Measurements from ENCODE around the gene BCL11A. TPM values are rescaled to one million over a fixed set of nuclear protein-coding genes. Genes with fewer than 3 reads are reported as not detected.
A peak's percentile ranks its signal among the peaks of the same experiment; 100 is the strongest.

BCL11A gene
- polyA plus RNA-seq, 1 donor (not counting 4 experiments of a cell fraction or from before 2014, with no cell fraction given): 5.0 TPM

DNA sequence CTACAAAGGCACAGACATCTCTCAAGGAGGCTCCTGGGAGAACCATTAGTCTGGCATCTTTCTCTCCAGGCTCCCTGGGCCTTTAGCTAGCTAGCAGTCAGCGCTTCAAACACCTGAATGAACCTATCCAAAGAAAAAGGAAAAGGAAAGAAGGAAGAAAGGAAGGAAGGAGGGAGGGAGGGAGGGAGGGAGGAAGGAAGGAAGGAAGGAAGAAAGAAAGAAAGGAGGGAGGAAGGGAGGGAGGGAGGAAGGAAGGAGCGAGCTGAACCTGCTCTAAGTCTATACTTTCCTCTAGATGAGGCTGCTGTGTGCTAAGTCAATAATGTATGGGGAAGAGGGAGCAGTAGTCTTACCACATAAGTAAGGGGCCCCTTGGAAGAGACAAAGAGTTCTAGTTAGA, 5.1 kb upstream of the BCL11A start:
- Histone ChIP-seq H3K27me3 (ENCODE audit: control insufficient read depth, extremely low read depth, insufficient read depth, low read length) (peaks cover 14% of the 10 kb centered on the region), H3K4me1 (ENCODE audit: control insufficient read depth, extremely low read depth, insufficient read depth, low read length) (peaks cover 13% of the 10 kb centered on the region), H3K4me3 (ENCODE audit: control insufficient read depth in 2 of 3, extremely low read depth in 1 of 3, insufficient read depth in 2 of 3, low read depth in 1 of 3, low read length in 3 of 3) (no peak overlapping the region), H3K36me3 (ENCODE audit: control insufficient read depth in 2 of 2, extremely low read depth in 1 of 2, insufficient read depth in 2 of 2, low read length in 2 of 2) (no peaks in the 10 kb centered on the region), H3K9ac (ENCODE audit: control insufficient read depth, extremely low read depth, insufficient read depth, low read length) (no peak overlapping the region), H3K9me3 (ENCODE audit: control insufficient read depth, low read depth, low read length) (no peaks in the 10 kb centered on the region), H2AFZ (ENCODE audit: control insufficient read depth, low read length) (no peak overlapping the region), H3K4me2 (ENCODE audit: control insufficient read depth, extremely low read depth, insufficient read depth, low read depth, low read length) (no peak overlapping the region), H3K27ac (ENCODE audit: control insufficient read depth, insufficient read depth, low read length) (no peak overlapping the region), H3K9me1 (ENCODE audit: control insufficient read depth, extremely low read depth, insufficient read depth, low read length) (no peaks in the 10 kb centered on the region), H4K20me1 (ENCODE audit: control insufficient read depth, extremely low read depth, insufficient read depth, low read length) (no peaks in the 10 kb centered on the region), H3K79me2 (ENCODE audit: control insufficient read depth, insufficient read depth, low read length) (no peaks in the 10 kb centered on the region)
- dilution Hi-C loops (cut with MboI; ENCODE audit: extremely low pct_ligation_motif_present, low sequenced_read_pairs): no loop called here
- FAIRE-seq: no peak
- DNase-seq (ENCODE audit: low read depth, low spot score): no peak
- no peak for TF ChIP-seq CTCF (optimal IDR thresholded peaks at IDR 0.05 in 1 of 3, IDR thresholded peaks at IDR 0.05 in 1 of 3, conservative IDR thresholded peaks at IDR 0.05 in 1 of 3; ENCODE audit: extremely low read depth in 1 of 3, insufficient read depth in 2 of 3, low read length in 3 of 3)

GRCh38 chr2:60557486-60557864, 4.0 kb upstream of the BCL11A start:
- Histone ChIP-seq H2AFZ (ENCODE audit: control insufficient read depth, low read length) (peak overlapping the region; percentile 28), H3K4me3 (ENCODE audit: control insufficient read depth in 2 of 3, extremely low read depth in 1 of 3, insufficient read depth in 2 of 3, low read depth in 1 of 3, low read length in 3 of 3) (peak overlapping the region in 2 of 3 experiments; percentile 20 to 62)

More at GRCh38 chr2:60557486-60557864, 4.0 kb upstream of the BCL11A start:
- peaks cover 14% of the 10 kb centered on the region for H3K27me3 ChIP-seq (ENCODE audit: control insufficient read depth, extremely low read depth, insufficient read depth, low read length)
- no peaks in the 10 kb centered on the region for H3K9me3 ChIP-seq (ENCODE audit: control insufficient read depth, low read depth, low read length)
- no peaks in the 10 kb centered on the region for H3K36me3 ChIP-seq (ENCODE audit: control insufficient read depth in 2 of 2, extremely low read depth in 1 of 2, insufficient read depth in 2 of 2, low read length in 2 of 2)
- peak overlapping the region; percentile 78 for H3K4me2 ChIP-seq (ENCODE audit: control insufficient read depth, extremely low read depth, insufficient read depth, low read depth, low read length)
- no peaks in the 10 kb centered on the region for H3K9me1 ChIP-seq (ENCODE audit: control insufficient read depth, extremely low read depth, insufficient read depth, low read length)
- FAIRE-seq (no peak), DNase-seq (ENCODE audit: low read depth, low spot score) (no peak)
- no peaks in the 10 kb centered on the region for H4K20me1 ChIP-seq (ENCODE audit: control insufficient read depth, extremely low read depth, insufficient read depth, low read length)
- H3K9ac ChIP-seq (ENCODE audit: control insufficient read depth, extremely low read depth, insufficient read depth, low read length): no peak overlapping the region
- H3K79me2 ChIP-seq (ENCODE audit: control insufficient read depth, insufficient read depth, low read length): peaks cover 5% of the 10 kb centered on the region
- dilution Hi-C loops (cut with MboI; ENCODE audit: extremely low pct_ligation_motif_present, low sequenced_read_pairs): no loop called here
- H3K4me1 ChIP-seq (ENCODE audit: control insufficient read depth, extremely low read depth, insufficient read depth, low read length): peaks cover 13% of the 10 kb centered on the region
- no peak overlapping the region for H3K27ac ChIP-seq (ENCODE audit: control insufficient read depth, insufficient read depth, low read length)
- no peak for TF ChIP-seq EZH2 (IDR thresholded peaks at IDR 0.05; ENCODE audit: low read length)
- TF ChIP-seq CTCF (optimal IDR thresholded peaks at IDR 0.05 in 1 of 3, IDR thresholded peaks at IDR 0.05 in 1 of 3, conservative IDR thresholded peaks at IDR 0.05 in 1 of 3; ENCODE audit: extremely low read depth in 1 of 3, insufficient read depth in 2 of 3, low read length in 3 of 3): no peak

All from keratinocyte (primary cell).